GM12878 (cell line): ENCODE data around the gene GYG1. TPM values are rescaled to one million over a fixed set of nuclear protein-coding genes. Genes with fewer than 3 reads are reported as not detected.

ENCODE experiments used
- ATAC-seq: fragments of 200-7000 bp; cut with Tn5 transposase; 3 replicates; pipeline ENCODE4 v1.9.1; 2020; ENCODE audit warnings: mild to moderate bottlenecking, moderate library complexity
- BruUV-seq: library from RNA; stranded (reverse); fragments of 400-500 nt; replicated peaks from 2 replicates; lab custom pipeline; 2021; lab: Mats Ljungman, UMichigan
- CTCF ChIA-PET: fragments of 300-600 bp; sonication (Branson Sonifier 250); formaldehyde crosslinking; extraction: SDS; loops from one replicate; lab custom pipeline; 2021; ENCODE audit warnings: inconsistent platforms; lab: Yijun Ruan, JAX
- POLR2A ChIA-PET: fragments of 350-600 bp; formaldehyde crosslinking; extraction: SDS; loops from one replicate; lab custom pipeline; 2021; ENCODE audit warnings: inconsistent platforms; lab: Charles Lee
- RAD21 ChIA-PET: fragments of 300-600 bp; sonication (Branson Sonifier 250); formaldehyde crosslinking; loops from one replicate; lab custom pipeline; 2023; ENCODE audit warnings: antibody characterized with exemption; ENCODE audit not compliant: unreplicated experiment; lab: Charles Lee
- SMC1A ChIA-PET: fragments of 300-600 bp; sonication (Branson Sonifier 250); formaldehyde crosslinking; loops from one replicate; lab custom pipeline; 2023; ENCODE audit not compliant: unreplicated experiment, uncharacterized antibody; lab: Charles Lee
- DNase-seq: peaks from one replicate; pipeline ENCODE4 v3.0.0-alpha.2; 2011; ENCODE audit warnings: low read depth, low spot score
- FAIRE-seq: peaks from 3 replicates; lab custom pipeline; 2011; peaks lifted over from hg19 to GRCh38; lab: Jason Lieb, UNC
- H2AFZ ChIP-seq: 2 replicates; pipeline ENCODE4 v1.6.0; 2011; ENCODE audit warnings: low read depth, low read length, control low read depth; ENCODE audit not compliant: control insufficient read depth
- H3K27ac ChIP-seq: 2 replicates; pipeline ENCODE4 v1.5.1; 2011; ENCODE audit warnings: control low read depth; ENCODE audit not compliant: control insufficient read depth, insufficient read depth
- H3K27me3 ChIP-seq, 2 experiments: replicated peaks in 1 of 2; 2 replicates each; pipeline versions ENCODE4 v1.6.0 to v1.6.1; 2011; ENCODE audit warnings: low read length in 1 of 2; ENCODE audit not compliant: control insufficient read depth in 2 of 2, insufficient read depth in 2 of 2
- H3K36me3 ChIP-seq, 2 experiments: 2 replicates each; pipeline ENCODE4 v1.5.1; 2011; ENCODE audit warnings: low read length in 1 of 2; ENCODE audit not compliant: control insufficient read depth in 2 of 2, insufficient read depth in 2 of 2
- H3K4me1 ChIP-seq: 2 replicates; pipeline ENCODE4 v1.6.1; 2011; ENCODE audit warnings: mild to moderate bottlenecking, low read length, moderate library complexity, mixed read lengths; ENCODE audit not compliant: control insufficient read depth, insufficient read depth
- H3K4me2 ChIP-seq: 2 replicates; pipeline ENCODE4 v1.6.0; 2011; ENCODE audit warnings: control low read depth; ENCODE audit not compliant: control insufficient read depth, insufficient read depth
- H3K4me3 ChIP-seq: fragments of 200-600 bp; sonication (generic); 2 replicates; pipeline ENCODE4 v1.5.1; 2016
- H3K79me2 ChIP-seq: 2 replicates; pipeline ENCODE4 v1.6.0; 2011; ENCODE audit warnings: low read length; ENCODE audit not compliant: control insufficient read depth, insufficient read depth
- H3K9ac ChIP-seq: 2 replicates; pipeline ENCODE4 v1.8.0; 2011; ENCODE audit warnings: low read length, control low read depth, mixed read lengths; ENCODE audit not compliant: control insufficient read depth, insufficient read depth
- H3K9me3 ChIP-seq: replicated peaks from 3 replicates; pipeline ENCODE4 v1.5.1; 2011; ENCODE audit warnings: mild to moderate bottlenecking, low read length; ENCODE audit not compliant: control insufficient read depth, insufficient read depth
- H4K20me1 ChIP-seq: 2 replicates; pipeline ENCODE4 v1.6.0; 2011; ENCODE audit not compliant: control insufficient read depth, insufficient read depth
- BACH1 ChIP-seq: fragments of 450-650 bp; IDR thresholded peaks from 2 replicates; pipeline ENCODE4 v1.6.1; 2017; ENCODE audit warnings: mild to moderate bottlenecking, borderline replicate concordance
- ESRRA ChIP-seq: IDR thresholded peaks from 2 replicates; pipeline ENCODE4 v1.6.1; 2012; ENCODE audit warnings: mild to moderate bottlenecking, low read length, improper control_type of control experiment
- ETV6 ChIP-seq, 2 experiments: fragments of 450-650 bp in 1 of 2; IDR thresholded peaks in 1 of 2; conservative IDR thresholded peaks in 1 of 2; 2 replicates each; pipeline ENCODE4 v1.6.1; 2014; ENCODE audit warnings: antibody characterized with exemption in 1 of 2, borderline replicate concordance in 1 of 2, low read depth in 1 of 2, mild to moderate bottlenecking in 1 of 2, moderate library complexity in 1 of 2
- HCFC1 ChIP-seq: fragments of 150-350 bp; IDR thresholded peaks from 2 replicates; pipeline ENCODE4 v1.6.1; 2014; ENCODE audit warnings: low read length
- IRF4 ChIP-seq: IDR thresholded peaks from 2 replicates; pipeline ENCODE4 v1.6.1; 2011; ENCODE audit warnings: low read depth, low read length
- JUNB ChIP-seq: IDR thresholded peaks from 2 replicates; pipeline ENCODE4 v1.6.1; 2016; ENCODE audit warnings: antibody characterized with exemption, mild to moderate bottlenecking
- MTA2 ChIP-seq: fragments of 450-650 bp; IDR thresholded peaks from 2 replicates; pipeline ENCODE4 v1.6.1; 2016; ENCODE audit warnings: low read depth, mild to moderate bottlenecking, moderate library complexity
- PAX5 ChIP-seq: IDR thresholded peaks from 2 replicates; pipeline ENCODE4 v1.6.1; 2011; ENCODE audit warnings: low read depth, low read length, borderline replicate concordance
- POU2F2 ChIP-seq: IDR thresholded peaks from 3 replicates; pipeline ENCODE4 v1.6.1; 2011; ENCODE audit warnings: low read depth, mild to moderate bottlenecking, low read length, borderline replicate concordance
- RUNX3 ChIP-seq: IDR thresholded peaks from 2 replicates; pipeline ENCODE4 v1.6.1; 2012; ENCODE audit warnings: low read length, inconsistent platforms
- SREBF2 ChIP-seq: IDR thresholded peaks from 2 replicates; pipeline ENCODE4 v1.6.1; 2012; ENCODE audit warnings: mild to moderate bottlenecking, low read length
- TCF3 ChIP-seq: IDR thresholded peaks from 2 replicates; pipeline ENCODE4 v1.6.1; 2012; ENCODE audit warnings: low read depth, mild to moderate bottlenecking, low read length, borderline replicate concordance; ENCODE audit not compliant: insufficient read depth
- WGBS: methylation state at CpG from one replicate; pipeline ENCODE4 v1.1.6; 2016; ENCODE audit warnings: low lambda C conversion rate; ENCODE audit not compliant: insufficient replicate concordance, insufficient coverage; ENCODE audit errors: missing lambda C conversion rate; 5-methylcytosine and 5-hydroxymethylcytosine counted together
- in situ Hi-C: fragments of 300-500 bp; cut with MboI; formaldehyde crosslinking; loops from 9 replicates; pipeline ENCODE4 v1.14.3; 2018; ENCODE audit warnings: mixed read lengths
- intact Hi-C: fragments of 100-400 bp; cut with micrococcal nuclease; formaldehyde crosslinking; loops from one replicate; pipeline ENCODE4 v1.14.2; 2022; ENCODE audit not compliant: unreplicated experiment
- polyA plus RNA-seq, 11 experiments: library from polyadenylated mRNA; depleted of rRNA in 4 of 11; unstranded in 6 of 11; stranded (reverse) in 5 of 11; fragments of >200 nt; fragmentation: Nextera tagmentation in 4 of 11; fragmentation: Illumina TruSeq in 1 of 11; extraction: Ambion mirVana in 4 of 11; extraction: Trizol in 1 of 11; gene quantifications; 1 replicate in 1 of 11; 2 replicates in 10 of 11; pipeline versions ENCODE4 v1.2.1 to v1.2.3, GENCODE V29; 2011 to 2016; ENCODE audit warnings: inconsistent platforms in 2 of 11, missing spikeins in 2 of 11, low read depth in 1 of 11
- total RNA-seq, 4 experiments: library from RNA; depleted of rRNA in 3 of 4; stranded (reverse); fragments of >200 nt in 3 of 4; fragmentation: Illumina TruSeq in 1 of 4; extraction: Trizol in 1 of 4; gene quantifications; 2 replicates each; pipeline versions ENCODE4 v1.2.1 to v1.2.3, GENCODE V29; 2013 to 2021
- TF ChIP-seq, protein P1 (sequence below): fragments of 450-650 bp; IDR thresholded peaks from 2 replicates; pipeline ENCODE4 v1.6.1; 2014; ENCODE audit warnings: mild to moderate bottlenecking
- TF ChIP-seq, protein P2 (sequence below): IDR thresholded peaks from 2 replicates; pipeline ENCODE4 v1.6.1; 2012; ENCODE audit warnings: low read length, inconsistent platforms

The GYG1 gene
- total and polyA plus RNA-seq, 10 of the 15 experiments (the other 5 are each of a cell fraction or from before 2014, with no cell fraction given): 11.8 to 38.9 (median 22.9) TPM

DNA sequence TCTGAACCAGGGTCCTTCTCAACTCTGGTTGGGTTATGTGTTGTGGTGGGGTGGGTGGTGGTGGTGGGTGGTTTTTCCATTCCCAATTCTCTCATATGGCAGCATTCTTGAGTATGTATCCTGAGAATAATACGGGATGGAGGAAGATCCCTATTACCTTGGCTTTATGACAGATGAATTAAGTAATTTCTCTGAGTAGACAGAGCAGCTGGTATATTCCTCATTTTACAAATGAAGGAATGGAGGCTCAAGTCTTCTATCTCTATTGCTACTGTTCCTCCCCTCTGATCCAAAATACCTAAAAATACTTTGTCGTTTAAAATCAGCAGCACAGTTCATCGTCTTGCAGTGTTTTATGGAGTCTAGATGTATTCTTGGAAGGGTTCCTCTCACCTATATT lies 10.4 kb downstream of the GYG1 start (continued):
- TF ChIP-seq, protein P1, sequence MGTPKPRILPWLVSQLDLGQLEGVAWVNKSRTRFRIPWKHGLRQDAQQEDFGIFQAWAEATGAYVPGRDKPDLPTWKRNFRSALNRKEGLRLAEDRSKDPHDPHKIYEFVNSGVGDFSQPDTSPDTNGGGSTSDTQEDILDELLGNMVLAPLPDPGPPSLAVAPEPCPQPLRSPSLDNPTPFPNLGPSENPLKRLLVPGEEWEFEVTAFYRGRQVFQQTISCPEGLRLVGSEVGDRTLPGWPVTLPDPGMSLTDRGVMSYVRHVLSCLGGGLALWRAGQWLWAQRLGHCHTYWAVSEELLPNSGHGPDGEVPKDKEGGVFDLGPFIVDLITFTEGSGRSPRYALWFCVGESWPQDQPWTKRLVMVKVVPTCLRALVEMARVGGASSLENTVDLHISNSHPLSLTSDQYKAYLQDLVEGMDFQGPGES: no peak
- TF ChIP-seq POU2F2 (no peak), SREBF2 (no peak)
- TF ChIP-seq, all 136 proteins: peak for 0

DNA sequence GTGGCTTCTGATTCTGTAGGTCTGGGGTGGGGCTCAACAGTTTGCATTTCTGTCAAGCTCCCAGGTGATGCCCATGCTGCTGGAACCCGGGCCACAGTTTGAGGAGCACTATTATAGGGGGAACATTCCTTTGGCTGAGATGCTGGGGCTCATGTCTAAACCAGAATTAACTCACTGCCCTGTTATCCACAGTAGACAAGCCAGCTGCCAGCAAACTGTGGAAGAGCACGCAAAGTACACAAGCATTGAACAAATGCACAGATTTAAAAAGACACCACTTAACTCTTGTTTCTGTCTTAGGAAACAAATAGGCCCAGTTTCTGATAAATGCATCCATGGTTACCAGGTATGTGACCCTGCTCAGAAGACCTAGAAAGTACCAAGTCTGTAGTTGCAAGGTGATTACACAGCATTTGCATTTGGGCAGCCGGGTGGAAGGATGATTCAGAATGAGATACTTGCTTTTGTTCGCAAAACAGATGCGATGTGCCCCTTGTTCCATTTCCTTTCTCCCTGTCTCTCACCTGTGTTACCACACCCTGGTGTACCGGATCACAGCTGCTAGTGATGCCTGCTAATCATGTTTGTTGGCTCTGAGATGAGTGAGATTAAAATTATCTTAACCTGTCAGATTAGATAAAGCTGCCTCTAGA lies 12.4 kb downstream of the GYG1 start:
- intact Hi-C loops: no loop called here
- SMC1A ChIA-PET: no interaction called here

More for the DNA sequence above, 12.4 kb downstream of the GYG1 start:
- Histone ChIP-seq H3K27ac (no peak overlapping the region), H3K79me2 (no peaks in the 10 kb centered on the region), H3K9ac (no peak overlapping the region), H2AFZ (no peak overlapping the region), H3K4me3 (no peak overlapping the region), H4K20me1 (no peaks in the 10 kb centered on the region), H3K36me3 (peaks cover 3 to 4% of the 10 kb centered on the region in 2 experiments; a peak in 3 of 4 replicates), H3K4me2 (peak overlapping the region; percentile 2; the same call in 1 of the 2 replicates), H3K9me3 (no peaks in the 10 kb centered on the region), H3K27me3 (no peaks in the 10 kb centered on the region), H3K4me1 (peaks cover 19% of the 10 kb centered on the region)
- under 1% methylated on average over 6 of the region's 6 CpGs for WGBS
- ATAC-seq (peak; percentile 85), DNase-seq (no peak), FAIRE-seq (peak; percentile 86)
- CTCF ChIA-PET: no interaction called here
- RAD21 ChIA-PET: no interaction called here
- POLR2A ChIA-PET: no interaction called here
- in situ Hi-C loops: no loop called here
- peak; percentile 88; the same call in 2 of the 3 replicates for TF ChIP-seq POU2F2
- TF ChIP-seq TCF3: peak; percentile 64; the same call in 1 of the 2 replicates
- peak; percentile 50; the same call in 1 of the 2 replicates for TF ChIP-seq PAX5
- TF ChIP-seq, protein P2, sequence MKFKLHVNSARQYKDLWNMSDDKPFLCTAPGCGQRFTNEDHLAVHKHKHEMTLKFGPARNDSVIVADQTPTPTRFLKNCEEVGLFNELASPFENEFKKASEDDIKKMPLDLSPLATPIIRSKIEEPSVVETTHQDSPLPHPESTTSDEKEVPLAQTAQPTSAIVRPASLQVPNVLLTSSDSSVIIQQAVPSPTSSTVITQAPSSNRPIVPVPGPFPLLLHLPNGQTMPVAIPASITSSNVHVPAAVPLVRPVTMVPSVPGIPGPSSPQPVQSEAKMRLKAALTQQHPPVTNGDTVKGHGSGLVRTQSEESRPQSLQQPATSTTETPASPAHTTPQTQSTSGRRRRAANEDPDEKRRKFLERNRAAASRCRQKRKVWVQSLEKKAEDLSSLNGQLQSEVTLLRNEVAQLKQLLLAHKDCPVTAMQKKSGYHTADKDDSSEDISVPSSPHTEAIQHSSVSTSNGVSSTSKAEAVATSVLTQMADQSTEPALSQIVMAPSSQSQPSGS: no peak
- no peak for TF ChIP-seq MTA2
- peak in 1 of 2 experiments; percentile 54; a peak in 1 of 4 replicates for TF ChIP-seq ETV6 (conservative IDR thresholded peaks at IDR 0.05 in 1 of 2, IDR thresholded peaks at IDR 0.05 in 1 of 2; ENCODE audit: borderline replicate concordance in 1 of 2, low read depth in 1 of 2)
- TF ChIP-seq BACH1: no peak
- no peak for TF ChIP-seq HCFC1
- no peak for TF ChIP-seq ESRRA
- TF ChIP-seq IRF4: peak; percentile 55; the same call in 1 of the 2 replicates
- peak; percentile 20; the same call in 1 of the 2 replicates for TF ChIP-seq RUNX3
- TF ChIP-seq JUNB: peak; percentile 39
- no TSS peak for BruUV-seq
